ENCODE results near the gene FAM204A. TPM values are rescaled to one million over a fixed set of nuclear protein-coding genes. Genes with fewer than 3 reads are reported as not detected.

FAM204A gene
- total and polyA plus RNA-seq, 10 of the 15 experiments (the other 5 are each of a cell fraction or from before 2014, with no cell fraction given) = 24.5 to 96.0 (median 67.6) TPM

- no peak overlapping the region for H3K9ac ChIP-seq (ENCODE audit: control insufficient read depth, insufficient read depth, low read length)
- ChIA-PET CTCF (no interaction called here), RAD21 (ENCODE audit: unreplicated experiment) (no interaction called here), SMC1A (ENCODE audit: uncharacterized antibody, unreplicated experiment) (no interaction called here), POLR2A (no interaction called here)
- BruUV-seq (replicated peaks) = no TSS peak
- no peak overlapping the region for H2AFZ ChIP-seq (ENCODE audit: control insufficient read depth, low read depth, low read length)
- H3K4me3 ChIP-seq = no peak overlapping the region
- FAIRE-seq = no peak
- intact Hi-C loops (cut with micrococcal nuclease; ENCODE audit: unreplicated experiment) (no loop called here), in situ Hi-C loops (cut with MboI) (no loop called here)
- H3K79me2 ChIP-seq (ENCODE audit: control insufficient read depth, insufficient read depth, low read length) = no peaks in the 10 kb centered on the region
- H3K27ac ChIP-seq (ENCODE audit: control insufficient read depth, insufficient read depth) = no peak overlapping the region
- no peaks in the 10 kb centered on the region for H3K36me3 ChIP-seq (ENCODE audit: control insufficient read depth in 2 of 2, insufficient read depth in 2 of 2, low read length in 1 of 2)
- no peak for ATAC-seq
- H3K4me2 ChIP-seq (ENCODE audit: control insufficient read depth, insufficient read depth) = no peak overlapping the region
- peaks cover 0 to 4% of the 10 kb centered on the region in 2 experiments; a peak in 3 of 4 replicates for H3K27me3 ChIP-seq (replicated peaks in 1 of 2; ENCODE audit: control insufficient read depth in 2 of 2, insufficient read depth in 2 of 2, low read length in 1 of 2)
- H4K20me1 ChIP-seq (ENCODE audit: control insufficient read depth, insufficient read depth) = no peaks in the 10 kb centered on the region
- H3K4me1 ChIP-seq (ENCODE audit: control insufficient read depth, insufficient read depth, low read length) = no peaks in the 10 kb centered on the region
- no peaks in the 10 kb centered on the region for H3K9me3 ChIP-seq (replicated peaks; ENCODE audit: control insufficient read depth, insufficient read depth, low read length)
- DNase-seq (ENCODE audit: low read depth, low spot score) = no peak
- WGBS (ENCODE audit: insufficient coverage, insufficient replicate concordance, low lambda C conversion rate, missing lambda C conversion rate) = 46% methylated on average over 9 of the region's 9 CpGs
- TF ChIP-seq, protein P1, sequence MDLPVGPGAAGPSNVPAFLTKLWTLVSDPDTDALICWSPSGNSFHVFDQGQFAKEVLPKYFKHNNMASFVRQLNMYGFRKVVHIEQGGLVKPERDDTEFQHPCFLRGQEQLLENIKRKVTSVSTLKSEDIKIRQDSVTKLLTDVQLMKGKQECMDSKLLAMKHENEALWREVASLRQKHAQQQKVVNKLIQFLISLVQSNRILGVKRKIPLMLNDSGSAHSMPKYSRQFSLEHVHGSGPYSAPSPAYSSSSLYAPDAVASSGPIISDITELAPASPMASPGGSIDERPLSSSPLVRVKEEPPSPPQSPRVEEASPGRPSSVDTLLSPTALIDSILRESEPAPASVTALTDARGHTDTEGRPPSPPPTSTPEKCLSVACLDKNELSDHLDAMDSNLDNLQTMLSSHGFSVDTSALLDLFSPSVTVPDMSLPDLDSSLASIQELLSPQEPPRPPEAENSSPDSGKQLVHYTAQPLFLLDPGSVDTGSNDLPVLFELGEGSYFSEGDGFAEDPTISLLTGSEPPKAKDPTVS (IDR thresholded peaks at IDR 0.05; ENCODE audit: low read depth, low read length) = no peak
- TF ChIP-seq IKZF2 (IDR thresholded peaks at IDR 0.05) (no peak), CHD2 (IDR thresholded peaks at IDR 0.05; ENCODE audit: borderline replicate concordance, low read depth, low read length) (no peak), SMARCA5 (IDR thresholded peaks at IDR 0.05) (no peak), ZNF217 (IDR thresholded peaks at IDR 0.05) (no peak), GATAD2B (conservative IDR thresholded peaks at IDR 0.05; ENCODE audit: low read depth) (no peak), RAD51 (IDR thresholded peaks at IDR 0.05) (no peak), PBX3 (IDR thresholded peaks at IDR 0.05; ENCODE audit: insufficient replicate concordance, low read depth, low read length) (no peak), ZBTB33 (IDR thresholded peaks at IDR 0.05) (no peak), CEBPB (IDR thresholded peaks at IDR 0.05; ENCODE audit: borderline replicate concordance in 1 of 2, low read depth in 2 of 2, low read length in 2 of 2) (no peak), JUND (IDR thresholded peaks at IDR 0.05; ENCODE audit: low read depth, low read length) (no peak), ATF7 (IDR thresholded peaks at IDR 0.05; ENCODE audit: low read depth) (no peak)
- TF ChIP-seq, protein P2, sequence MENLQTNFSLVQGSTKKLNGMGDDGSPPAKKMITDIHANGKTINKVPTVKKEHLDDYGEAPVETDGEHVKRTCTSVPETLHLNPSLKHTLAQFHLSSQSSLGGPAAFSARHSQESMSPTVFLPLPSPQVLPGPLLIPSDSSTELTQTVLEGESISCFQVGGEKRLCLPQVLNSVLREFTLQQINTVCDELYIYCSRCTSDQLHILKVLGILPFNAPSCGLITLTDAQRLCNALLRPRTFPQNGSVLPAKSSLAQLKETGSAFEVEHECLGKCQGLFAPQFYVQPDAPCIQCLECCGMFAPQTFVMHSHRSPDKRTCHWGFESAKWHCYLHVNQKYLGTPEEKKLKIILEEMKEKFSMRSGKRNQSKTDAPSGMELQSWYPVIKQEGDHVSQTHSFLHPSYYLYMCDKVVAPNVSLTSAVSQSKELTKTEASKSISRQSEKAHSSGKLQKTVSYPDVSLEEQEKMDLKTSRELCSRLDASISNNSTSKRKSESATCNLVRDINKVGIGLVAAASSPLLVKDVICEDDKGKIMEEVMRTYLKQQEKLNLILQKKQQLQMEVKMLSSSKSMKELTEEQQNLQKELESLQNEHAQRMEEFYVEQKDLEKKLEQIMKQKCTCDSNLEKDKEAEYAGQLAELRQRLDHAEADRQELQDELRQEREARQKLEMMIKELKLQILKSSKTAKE (IDR thresholded peaks at IDR 0.05; ENCODE audit: low read depth, poor library complexity, severe bottlenecking) = no peak
- TF ChIP-seq, protein P3, sequence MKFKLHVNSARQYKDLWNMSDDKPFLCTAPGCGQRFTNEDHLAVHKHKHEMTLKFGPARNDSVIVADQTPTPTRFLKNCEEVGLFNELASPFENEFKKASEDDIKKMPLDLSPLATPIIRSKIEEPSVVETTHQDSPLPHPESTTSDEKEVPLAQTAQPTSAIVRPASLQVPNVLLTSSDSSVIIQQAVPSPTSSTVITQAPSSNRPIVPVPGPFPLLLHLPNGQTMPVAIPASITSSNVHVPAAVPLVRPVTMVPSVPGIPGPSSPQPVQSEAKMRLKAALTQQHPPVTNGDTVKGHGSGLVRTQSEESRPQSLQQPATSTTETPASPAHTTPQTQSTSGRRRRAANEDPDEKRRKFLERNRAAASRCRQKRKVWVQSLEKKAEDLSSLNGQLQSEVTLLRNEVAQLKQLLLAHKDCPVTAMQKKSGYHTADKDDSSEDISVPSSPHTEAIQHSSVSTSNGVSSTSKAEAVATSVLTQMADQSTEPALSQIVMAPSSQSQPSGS (IDR thresholded peaks at IDR 0.05; ENCODE audit: low read length) = no peak
These were observed 54.9 kb downstream of the FAM204A start for GRCh38 chr10:118287076-118287806.
